Renal pelvis (tissue), 4 donors: ENCODE measurements around the gene FUBP1. TPM values are rescaled to one million over a fixed set of nuclear protein-coding genes. Genes with fewer than 3 reads are reported as not detected.
"Not testable (repeated sequence)": the region's sequence is repeated elsewhere in the genome, so short reads cannot be mapped to it uniquely, and the experiment has no call there.

Experiments used
- DNase-seq: peaks from one replicate; pipeline ENCODE4 v3.0.0-alpha.2; 2013
- polyA plus RNA-seq, 3 donors: library from polyadenylated mRNA; unstranded; fragments of 120-200 nt; gene quantifications; one replicate each; pipeline ENCODE4 v1.2.1, GENCODE V29; 2013; ENCODE audit not compliant: insufficient read length in 3 of 3

FUBP1 gene
- polyA plus RNA-seq, 3 donors = 280 to 364 (median 357) TPM

GRCh38 chr1:77953907-77954306 lies 25.0 kb downstream of the FUBP1 start:
- no peak for DNase-seq

- DNase-seq = no peak
These were observed 27.5 kb downstream of the FUBP1 start for GRCh38 chr1:77951328-77951727.

- no peak for DNase-seq
These were observed 28.0 kb downstream of the FUBP1 start for GRCh38 chr1:77950873-77951272.

- DNase-seq = no peak
These were observed 29.9 kb downstream of the FUBP1 start for GRCh38 chr1:77948841-77949424.

- no peak for DNase-seq
These were observed 33.5 kb downstream of the FUBP1 start for GRCh38 chr1:77945345-77945744.

GRCh38 chr1:77942400-77943140 lies 36.3 kb downstream of the FUBP1 start:
- no peak for DNase-seq

GRCh38 chr1:77940921-77941570 lies 37.8 kb downstream of the FUBP1 start:
- DNase-seq = no peak

GRCh38 chr1:77938651-77939050 lies 40.2 kb downstream of the FUBP1 start:
- DNase-seq = no peak

GRCh38 chr1:77929806-77930205 lies 49.1 kb downstream of the FUBP1 start:
- DNase-seq = no peak

GRCh38 chr1:77927414-77927813 lies 51.5 kb downstream of the FUBP1 start:
- DNase-seq = no peak

GRCh38 chr1:77926561-77927357 lies 52.1 kb downstream of the FUBP1 start:
- no peak for DNase-seq

GRCh38 chr1:77925956-77926355 lies 52.9 kb downstream of the FUBP1 start:
- DNase-seq = peak; percentile 14

- peak; percentile 20 for DNase-seq
These were observed 53.4 kb downstream of the FUBP1 start for GRCh38 chr1:77925518-77925917.

- DNase-seq = not testable (repeated sequence)
These were observed 60.0 kb downstream of the FUBP1 start for GRCh38 chr1:77918918-77919317.

GRCh38 chr1:77910116-77910515 lies 68.8 kb downstream of the FUBP1 start:
- DNase-seq = no peak

- DNase-seq = no peak
These were observed 72.2 kb downstream of the FUBP1 start for GRCh38 chr1:77906624-77907023.

GRCh38 chr1:77906019-77906545 lies 72.8 kb downstream of the FUBP1 start:
- no peak for DNase-seq

- DNase-seq = no peak
These were observed 73.3 kb downstream of the FUBP1 start for GRCh38 chr1:77905603-77906002.

- peak; percentile 41 for DNase-seq
These were observed 78.1 kb downstream of the FUBP1 start for GRCh38 chr1:77900687-77901293.

GRCh38 chr1:77899647-77900320 lies 79.1 kb downstream of the FUBP1 start:
- DNase-seq = no peak
